ENCODE data around the gene SKIL. TPM values are rescaled to one million over a fixed set of nuclear protein-coding genes. Genes with fewer than 3 reads are reported as not detected.

The SKIL gene
- total RNA-seq, 2 donors from 2014 or later, result 20.4 to 32.9 TPM

DNA sequence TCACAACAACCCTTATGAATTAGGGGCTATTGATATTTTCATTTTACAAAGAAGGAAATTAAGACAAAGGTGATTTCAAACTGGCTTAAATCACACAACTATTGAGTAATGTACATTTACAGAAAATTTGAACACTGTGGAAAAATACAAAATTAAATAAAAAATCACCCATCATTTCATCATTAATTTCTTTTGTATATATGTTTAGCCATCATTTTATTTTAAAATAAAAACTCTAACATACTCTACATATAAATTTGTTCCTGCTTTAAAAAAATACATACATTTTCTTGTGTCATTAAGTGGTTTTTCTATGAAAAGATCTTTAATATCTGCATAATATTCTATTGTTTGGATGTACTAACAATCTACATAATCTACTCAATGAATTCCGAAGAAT, 81.3 kb downstream of the SKIL start:
- DNase-seq (ENCODE audit: low spot score), result no peak
- no peaks in the 10 kb centered on the region for H3K9me3 ChIP-seq
- no peak overlapping the region for H3K4me3 ChIP-seq
- H3K27me3 ChIP-seq, result no peaks in the 10 kb centered on the region
- TF ChIP-seq, protein P1, sequence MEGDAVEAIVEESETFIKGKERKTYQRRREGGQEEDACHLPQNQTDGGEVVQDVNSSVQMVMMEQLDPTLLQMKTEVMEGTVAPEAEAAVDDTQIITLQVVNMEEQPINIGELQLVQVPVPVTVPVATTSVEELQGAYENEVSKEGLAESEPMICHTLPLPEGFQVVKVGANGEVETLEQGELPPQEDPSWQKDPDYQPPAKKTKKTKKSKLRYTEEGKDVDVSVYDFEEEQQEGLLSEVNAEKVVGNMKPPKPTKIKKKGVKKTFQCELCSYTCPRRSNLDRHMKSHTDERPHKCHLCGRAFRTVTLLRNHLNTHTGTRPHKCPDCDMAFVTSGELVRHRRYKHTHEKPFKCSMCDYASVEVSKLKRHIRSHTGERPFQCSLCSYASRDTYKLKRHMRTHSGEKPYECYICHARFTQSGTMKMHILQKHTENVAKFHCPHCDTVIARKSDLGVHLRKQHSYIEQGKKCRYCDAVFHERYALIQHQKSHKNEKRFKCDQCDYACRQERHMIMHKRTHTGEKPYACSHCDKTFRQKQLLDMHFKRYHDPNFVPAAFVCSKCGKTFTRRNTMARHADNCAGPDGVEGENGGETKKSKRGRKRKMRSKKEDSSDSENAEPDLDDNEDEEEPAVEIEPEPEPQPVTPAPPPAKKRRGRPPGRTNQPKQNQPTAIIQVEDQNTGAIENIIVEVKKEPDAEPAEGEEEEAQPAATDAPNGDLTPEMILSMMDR (IDR thresholded peaks at IDR 0.05), result no peak
- H3K4me1 ChIP-seq, result no peaks in the 10 kb centered on the region
- H3K27ac ChIP-seq, result no peak overlapping the region
- H3K36me3 ChIP-seq, result no peaks in the 10 kb centered on the region

DNA sequence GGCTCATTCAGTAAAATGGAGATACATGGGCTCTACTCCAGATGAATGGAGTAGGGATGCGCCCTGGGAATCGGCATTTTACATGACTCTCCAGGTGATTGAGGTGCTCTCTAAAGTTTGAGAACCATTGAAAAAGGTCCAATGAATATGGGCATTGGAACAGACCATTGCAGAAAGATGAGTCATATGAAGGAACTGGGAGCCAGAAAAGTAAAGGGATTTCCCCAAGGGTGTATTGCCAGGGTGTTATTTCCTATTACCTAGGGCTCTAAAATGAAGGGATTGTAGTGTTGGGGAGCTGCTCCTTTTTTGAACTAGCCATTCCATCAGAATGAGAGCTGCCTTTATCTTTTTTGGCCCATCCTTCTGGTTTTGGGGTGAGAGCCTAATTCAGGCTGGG, 82.8 kb downstream of the SKIL start:
- Histone ChIP-seq H3K4me3 (no peak overlapping the region), H3K4me1 (no peaks in the 10 kb centered on the region), H3K27me3 (no peaks in the 10 kb centered on the region), H3K9me3 (no peaks in the 10 kb centered on the region), H3K27ac (no peak overlapping the region), H3K36me3 (no peaks in the 10 kb centered on the region)
- DNase-seq (ENCODE audit: low spot score), result no peak
- TF ChIP-seq, protein P1 (IDR thresholded peaks at IDR 0.05), result no peak

DNA sequence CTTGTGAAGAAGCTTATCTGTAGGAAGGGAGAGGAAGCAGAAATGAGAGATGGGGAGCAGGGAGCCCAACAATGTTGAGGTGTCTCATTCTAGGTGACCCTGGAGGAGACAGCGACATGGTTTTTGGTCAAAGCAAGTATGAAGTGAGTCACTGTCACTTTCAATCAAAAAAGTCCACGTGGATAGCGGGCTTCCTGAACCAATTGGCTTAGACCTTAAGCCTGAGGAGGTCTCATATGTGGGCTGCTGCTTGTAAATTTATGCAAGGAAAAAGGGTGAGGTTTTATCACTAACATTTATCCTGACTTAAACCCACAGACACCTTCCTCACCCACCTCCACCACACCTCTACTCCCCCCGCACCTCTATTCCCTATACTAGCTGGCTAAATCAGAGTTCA, 83.9 kb downstream of the SKIL start:
- no peaks in the 10 kb centered on the region for H3K27me3 ChIP-seq
- no peak overlapping the region for H3K4me3 ChIP-seq
- no peaks in the 10 kb centered on the region for H3K4me1 ChIP-seq
- no peak overlapping the region for H3K27ac ChIP-seq
- TF ChIP-seq, protein P1 (IDR thresholded peaks at IDR 0.05), result no peak
- no peak for DNase-seq (ENCODE audit: low spot score)
- H3K36me3 ChIP-seq, result no peaks in the 10 kb centered on the region
- H3K9me3 ChIP-seq, result no peaks in the 10 kb centered on the region

DNA sequence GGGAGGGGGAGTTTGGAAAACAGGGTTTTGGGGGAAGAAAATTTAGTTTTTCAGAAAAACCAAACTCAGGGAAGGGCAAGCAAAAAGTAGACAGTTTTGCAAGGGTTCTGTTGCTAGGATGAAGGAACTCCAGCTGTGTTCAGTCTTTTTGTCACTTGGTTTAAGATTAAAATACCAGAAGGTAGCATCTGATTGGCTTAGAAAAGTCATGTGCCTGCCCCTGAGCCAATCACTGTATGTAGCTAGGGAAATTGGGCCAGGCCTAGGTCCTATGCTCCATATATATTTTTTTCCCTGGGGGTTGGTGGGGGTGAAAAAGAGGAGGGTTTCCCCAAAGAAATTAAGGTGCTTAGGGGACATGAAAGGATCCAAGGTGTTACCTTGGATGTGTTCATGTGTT, 85.4 kb downstream of the SKIL start:
- DNase-seq (ENCODE audit: low spot score), result no peak
- Histone ChIP-seq H3K4me1 (no peaks in the 10 kb centered on the region), H3K27me3 (no peaks in the 10 kb centered on the region), H3K4me3 (no peak overlapping the region), H3K27ac (no peak overlapping the region), H3K9me3 (no peaks in the 10 kb centered on the region), H3K36me3 (no peaks in the 10 kb centered on the region)
- TF ChIP-seq, protein P1 (IDR thresholded peaks at IDR 0.05), result no peak

DNA sequence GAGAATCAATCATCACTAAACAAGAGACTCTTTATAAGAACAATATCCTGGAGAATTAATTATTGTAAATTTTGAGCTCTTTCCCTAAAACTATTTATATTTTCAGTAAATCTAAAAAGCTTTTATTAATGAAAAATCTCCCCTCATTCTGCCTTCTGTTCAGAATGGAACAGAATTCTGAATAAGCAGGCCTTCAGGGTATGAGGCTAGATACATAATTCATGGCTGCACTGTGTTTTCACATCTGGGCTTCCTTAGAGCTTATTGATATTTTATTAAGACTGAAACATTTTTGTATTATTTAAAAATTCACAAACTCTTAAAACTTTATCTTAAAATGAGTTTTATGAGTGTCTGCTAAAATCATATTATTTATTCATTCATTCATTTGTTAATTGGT, 85.9 kb downstream of the SKIL start:
- Histone ChIP-seq H3K27me3 (no peaks in the 10 kb centered on the region), H3K9me3 (no peaks in the 10 kb centered on the region), H3K4me1 (no peaks in the 10 kb centered on the region), H3K27ac (no peak overlapping the region), H3K4me3 (no peak overlapping the region), H3K36me3 (no peaks in the 10 kb centered on the region)
- TF ChIP-seq, protein P1 (IDR thresholded peaks at IDR 0.05), result no peak
- DNase-seq (ENCODE audit: low spot score), result no peak

Small RNA genes lying within 50 kb of the gene (microRNA-seq; reads per million reads assigned to microRNA genes)
- 0 reads per million in 2 donors for gene MIR6828 (ENCODE audit: borderline number of aligned reads in 2 of 2, borderline replicate concordance in 1 of 2)

Other genes starting within 250 kb of the SKIL start
- 10 to 100 TPM; 23.8 to 41.9 TPM for gene PHC3, start 176.0 kb upstream of the SKIL start, total RNA-seq
- gene PRKCI, start 135.3 kb upstream of the SKIL start, total RNA-seq, result 10 to 100 TPM; 17.4 to 20.0 TPM
- gene CLDN11, start 61.2 kb downstream of the SKIL start, total RNA-seq, result 10 to 100 TPM in 1 of 2 donors, 1 to 10 TPM in 1; 9.0 to 15.8 TPM
- gene SLC7A14, start 228.4 kb downstream of the SKIL start, total RNA-seq, result not detected